GM04504 (cell line): ENCODE results near the gene GALNT7.

Experiments
- DNase-seq: peaks from one replicate; pipeline ENCODE4 v3.0.0-alpha.2; 2012; ENCODE audit warnings: low read depth

GALNT7 gene

DNA sequence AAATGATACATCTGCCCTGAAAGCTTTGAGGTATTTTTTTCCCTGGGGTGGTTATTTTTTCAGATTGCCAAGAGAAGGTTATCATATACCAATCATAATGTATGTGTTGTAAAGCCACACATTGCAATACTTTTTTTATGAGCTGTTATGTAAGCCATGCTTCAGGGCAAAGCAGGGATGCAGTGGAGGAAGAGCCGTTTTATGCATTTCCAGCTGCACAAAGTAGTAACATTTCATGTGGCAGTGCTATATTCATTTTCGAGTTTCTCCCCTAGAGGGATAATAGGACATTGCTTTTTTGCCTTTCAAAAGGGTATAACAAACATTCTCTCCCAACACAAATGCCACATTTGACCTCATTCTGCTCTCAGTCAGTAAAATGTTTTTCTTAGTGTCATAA, 68.5 kb downstream of the GALNT7 start:
- no peak for DNase-seq

DNA sequence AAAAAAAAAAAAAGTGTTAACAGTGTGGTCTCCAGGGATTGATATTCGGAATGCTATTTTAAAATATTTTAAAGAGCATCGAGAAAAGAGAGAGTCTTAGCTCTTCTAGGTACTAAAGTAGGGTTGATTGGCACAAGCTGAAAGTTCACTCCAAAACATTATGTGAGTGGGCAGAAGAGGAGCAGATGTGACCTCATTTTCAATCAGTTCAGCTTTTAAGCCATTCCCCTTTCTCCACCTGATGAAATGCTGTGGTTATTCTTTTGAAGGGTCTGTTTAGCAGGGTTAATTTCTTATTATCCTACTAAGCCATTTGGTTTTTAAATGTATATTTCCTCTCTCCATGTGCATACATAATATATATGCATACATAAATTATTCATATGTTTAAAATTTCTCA, 69.2 kb downstream of the GALNT7 start:
- no peak for DNase-seq

- DNase-seq, result no peak
These were observed 72.1 kb downstream of the GALNT7 start for GRCh38 chr4:173240696-173241095.

DNA sequence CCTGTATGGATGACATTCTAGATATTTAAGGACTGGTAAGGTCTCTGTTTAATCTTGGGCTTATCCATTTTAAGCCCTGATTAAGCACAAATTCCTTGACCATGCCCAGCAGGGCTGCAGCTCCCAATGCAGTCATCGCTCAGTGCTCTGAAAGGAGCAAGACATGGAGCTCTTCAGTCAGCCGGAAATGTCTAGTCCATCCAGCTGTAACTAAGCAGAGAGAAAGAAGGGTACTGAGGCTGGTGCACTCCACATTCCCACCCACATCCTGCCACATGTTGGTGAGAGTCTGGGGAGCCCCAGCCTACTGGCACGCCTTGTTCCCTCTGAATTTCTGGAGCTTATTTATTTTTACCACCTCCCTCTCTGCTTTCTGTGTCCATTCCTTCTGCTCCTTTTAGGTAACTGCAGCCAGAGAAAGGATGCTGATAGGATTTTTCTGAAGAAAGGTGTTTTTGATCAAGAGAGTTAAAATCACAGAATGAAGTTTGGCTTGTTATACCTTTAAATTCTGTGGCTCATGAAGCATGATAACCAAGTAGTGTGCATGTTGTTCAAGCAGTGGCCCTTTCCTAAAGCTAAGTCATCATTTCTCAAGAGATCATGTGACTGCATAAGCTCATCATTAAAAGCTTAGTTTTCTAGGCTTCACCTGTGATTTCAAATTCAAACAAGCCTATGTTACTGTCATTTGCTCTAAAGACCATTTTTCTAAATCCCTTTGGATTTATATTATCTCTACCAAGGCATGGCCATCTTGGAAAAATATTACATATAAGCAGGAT, 74.0 kb downstream of the GALNT7 start:
- DNase-seq, result no peak

GRCh38 chr4:173243321-173243720, 74.7 kb downstream of the GALNT7 start:
- DNase-seq, result no peak

GRCh38 chr4:173243917-173244658, 75.5 kb downstream of the GALNT7 start:
- no peak for DNase-seq

GRCh38 chr4:173245952-173246351, 77.3 kb downstream of the GALNT7 start:
- no peak for DNase-seq

- no peak for DNase-seq
These were observed 78.1 kb downstream of the GALNT7 start for GRCh38 chr4:173246719-173247118.

- no peak for DNase-seq
These were observed 78.7 kb downstream of the GALNT7 start for GRCh38 chr4:173247321-173247720.

- no peak for DNase-seq
These were observed 80.1 kb downstream of the GALNT7 start for GRCh38 chr4:173248690-173249089.

DNA sequence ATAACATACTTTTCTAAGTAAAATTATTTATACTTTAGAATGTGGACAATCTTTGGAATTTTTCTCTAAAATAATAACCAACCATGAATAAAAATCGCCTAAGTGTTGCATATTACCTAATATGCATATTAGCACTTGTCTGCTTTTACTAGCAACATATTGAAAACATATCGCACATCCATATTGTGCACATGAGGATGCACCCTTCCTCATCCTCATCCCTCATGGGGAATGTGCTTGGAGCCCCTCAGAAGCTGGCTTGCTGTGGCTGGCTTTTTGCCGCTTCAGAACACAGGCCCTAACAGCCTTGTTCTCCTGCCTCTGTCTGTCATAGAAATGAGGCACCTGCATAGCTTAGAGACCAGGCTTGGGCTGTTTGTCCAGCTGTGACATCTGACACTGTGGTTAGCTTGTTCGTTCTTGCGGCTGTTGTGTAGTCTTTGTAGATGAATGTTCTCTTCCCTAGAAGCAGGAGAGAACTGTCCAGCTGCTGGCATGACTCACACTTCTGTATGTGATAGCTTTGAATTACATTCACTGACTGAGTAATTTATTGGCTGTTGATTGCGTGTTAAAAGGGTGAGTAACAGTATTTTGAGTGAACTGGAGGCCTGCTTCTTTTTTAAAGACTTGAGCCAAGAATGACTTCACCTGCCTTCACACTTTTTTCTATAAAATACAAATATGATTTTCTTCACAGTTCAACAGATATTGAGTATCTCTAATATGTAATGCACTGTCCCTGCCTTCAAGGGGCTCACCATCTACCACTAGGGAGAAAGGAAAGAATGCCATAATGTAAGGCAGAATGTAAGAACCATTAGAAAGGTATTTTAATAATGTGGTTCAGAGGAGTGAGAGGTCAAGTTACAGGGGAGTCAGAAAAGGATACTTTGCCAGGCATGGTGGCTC, 83.7 kb downstream of the GALNT7 start:
- DNase-seq, result peak; percentile 92

DNA sequence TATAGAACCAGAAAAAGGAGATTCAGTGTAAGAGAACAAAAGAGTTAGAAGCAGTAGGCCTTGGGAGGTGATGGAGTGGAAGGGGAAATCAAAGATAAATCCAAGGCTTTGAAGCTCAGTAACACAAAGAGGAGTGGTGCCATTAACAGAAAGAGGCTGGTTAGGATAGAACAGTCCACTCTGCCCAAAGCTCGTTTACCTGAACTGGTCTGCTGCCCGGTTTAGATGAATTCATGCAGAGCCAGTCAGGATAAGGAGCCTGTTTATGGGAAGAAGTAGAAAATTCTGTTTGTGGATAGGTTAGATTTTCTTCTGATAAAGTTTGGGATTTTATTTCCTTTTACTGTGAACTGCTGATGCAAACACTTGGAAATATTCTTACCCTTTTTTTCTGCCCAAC, 85.0 kb downstream of the GALNT7 start:
- no peak for DNase-seq

DNA sequence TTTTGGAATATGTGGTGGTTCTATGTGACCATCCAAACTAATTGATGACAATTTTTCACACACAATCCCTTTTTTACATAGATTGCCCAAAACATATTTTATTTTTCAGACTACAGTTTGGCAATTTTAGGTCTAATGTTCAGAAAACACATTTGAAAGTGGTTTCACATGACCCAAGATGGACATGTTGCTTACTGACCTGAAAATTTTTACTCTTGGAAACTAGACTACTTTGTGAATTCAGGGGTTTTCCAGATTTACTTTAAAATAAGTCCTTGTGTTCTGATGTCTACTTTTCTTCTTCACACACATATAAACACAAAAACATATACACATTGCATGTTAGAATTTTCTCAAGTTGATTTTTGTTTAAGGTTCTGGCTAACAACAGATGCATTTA, 86.0 kb downstream of the GALNT7 start:
- DNase-seq, result no peak

DNA sequence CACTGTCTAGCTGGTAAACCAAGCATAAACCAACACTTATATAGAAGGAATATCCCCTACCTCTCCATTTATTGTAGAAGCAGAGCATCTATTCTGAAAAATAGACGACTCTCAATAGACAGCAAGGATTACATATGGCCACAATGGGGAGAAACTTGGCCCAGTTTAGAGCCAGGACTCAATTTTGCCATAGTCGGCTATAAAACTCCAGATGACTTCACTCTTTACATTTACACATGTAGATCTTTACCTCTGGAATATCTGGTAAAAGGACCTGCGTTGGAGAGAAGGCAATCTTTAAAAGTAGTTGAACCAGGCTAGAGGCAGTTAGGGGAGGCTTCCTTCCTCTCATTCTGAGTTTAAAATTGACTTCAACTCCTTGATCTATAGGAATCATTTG, 88.2 kb downstream of the GALNT7 start:
- no peak for DNase-seq

DNA sequence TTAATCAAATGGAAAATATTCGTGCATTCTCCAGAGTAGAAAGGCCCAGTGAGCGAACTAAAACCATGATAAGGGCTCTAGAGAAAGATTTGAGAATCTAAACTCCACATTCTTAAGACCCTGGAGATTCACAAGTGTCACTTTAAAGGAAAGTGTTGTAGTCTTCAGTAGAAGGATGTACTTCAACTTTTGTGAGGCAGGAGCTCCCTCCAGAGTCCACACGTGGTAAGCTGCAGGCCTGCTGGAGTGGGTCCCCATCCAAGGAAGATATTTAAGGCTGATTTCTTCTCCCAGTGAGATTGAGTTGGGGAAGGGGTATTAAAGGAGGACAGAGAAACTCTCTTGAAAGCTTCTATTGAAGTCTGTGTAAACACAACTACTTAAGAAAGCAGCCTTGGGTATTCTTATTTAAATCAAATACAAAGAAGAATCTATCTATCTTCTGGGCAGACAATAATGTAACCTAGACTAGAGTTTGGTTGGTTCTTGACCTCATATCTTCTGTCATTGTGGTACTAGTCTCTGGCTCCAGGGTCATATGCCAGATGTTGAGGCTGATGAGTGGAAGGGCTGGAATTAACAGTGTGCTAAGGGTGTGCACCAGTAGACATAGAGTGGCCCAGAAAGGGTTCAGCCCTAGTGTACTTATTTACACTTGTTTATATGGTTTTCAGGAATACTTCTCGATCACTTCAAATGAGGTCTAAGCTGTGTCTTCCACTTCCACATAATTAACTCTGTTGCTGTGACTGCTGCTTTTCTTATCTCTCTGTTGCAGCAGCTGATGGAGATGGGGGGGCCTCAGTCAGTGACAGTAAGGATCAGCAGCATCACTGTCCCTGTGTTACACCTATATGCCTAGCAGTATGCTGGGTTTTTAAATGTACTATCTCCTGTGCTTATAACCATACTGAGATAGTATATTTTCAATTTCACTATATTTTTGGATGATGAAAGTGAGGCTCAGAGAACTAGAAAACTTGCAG, 89.4 kb downstream of the GALNT7 start:
- peak; percentile 33 for DNase-seq

DNA sequence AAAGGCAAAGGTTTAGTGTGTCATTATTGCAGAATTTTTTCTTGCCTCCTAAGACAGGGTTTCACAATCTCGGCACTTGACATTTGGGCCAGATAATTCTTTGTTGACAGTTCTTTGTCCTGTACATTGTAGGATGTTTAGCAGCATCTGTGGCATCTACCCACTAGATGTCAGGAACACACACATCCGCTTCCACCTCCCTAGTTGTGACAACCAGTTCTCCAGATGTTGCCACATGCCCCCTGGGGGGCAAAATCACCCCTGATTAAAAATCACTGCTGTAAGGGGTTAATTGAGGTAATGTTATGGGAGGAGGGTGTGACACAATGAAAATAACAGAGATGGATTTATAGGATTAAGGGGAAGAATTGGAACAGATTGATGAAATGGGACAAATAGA, 90.3 kb downstream of the GALNT7 start:
- DNase-seq, result no peak

DNA sequence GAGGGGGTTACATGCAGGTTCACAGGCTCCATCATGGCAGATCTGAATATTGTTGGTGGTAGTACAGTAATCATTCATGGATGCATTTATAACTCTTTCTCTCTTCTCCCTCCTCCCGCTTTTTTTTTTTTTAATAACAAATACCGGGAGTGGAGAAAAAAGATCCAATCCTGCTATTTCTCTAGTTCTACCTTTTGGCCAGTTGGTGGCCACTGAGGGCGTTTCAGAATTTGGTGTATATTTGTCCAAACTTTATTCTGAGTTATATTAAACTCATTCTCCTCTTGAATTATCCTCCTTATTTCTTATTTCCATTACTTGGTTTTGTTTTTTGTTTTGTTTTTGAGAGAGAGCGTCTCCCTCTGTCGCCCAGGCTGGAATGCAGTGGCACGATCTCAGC, 90.7 kb downstream of the GALNT7 start:
- no peak for DNase-seq

GRCh38 chr4:173261052-173261451, 92.4 kb downstream of the GALNT7 start:
- no peak for DNase-seq

- DNase-seq, result no peak
These were observed 93.8 kb downstream of the GALNT7 start for GRCh38 chr4:173262375-173262774.

DNA sequence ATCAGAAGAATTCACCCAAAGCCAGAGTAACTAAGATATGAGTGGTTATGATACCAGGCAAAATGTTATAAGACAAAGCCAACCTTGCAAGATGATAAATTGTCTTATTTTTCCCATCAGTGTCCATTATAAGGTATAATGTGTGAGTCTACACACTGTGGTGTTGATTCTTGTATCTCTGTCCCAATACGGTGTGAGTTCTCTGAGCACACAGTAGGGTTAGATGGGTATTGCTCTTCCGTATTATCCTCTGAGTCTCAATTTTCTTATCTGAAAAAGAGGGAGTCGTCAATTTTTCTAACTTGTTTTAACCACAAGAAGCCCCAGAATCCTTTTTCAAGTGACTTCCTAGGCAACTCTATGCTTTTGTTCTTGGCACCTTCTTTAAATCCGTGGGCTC, 95.6 kb downstream of the GALNT7 start:
- no peak for DNase-seq

DNA sequence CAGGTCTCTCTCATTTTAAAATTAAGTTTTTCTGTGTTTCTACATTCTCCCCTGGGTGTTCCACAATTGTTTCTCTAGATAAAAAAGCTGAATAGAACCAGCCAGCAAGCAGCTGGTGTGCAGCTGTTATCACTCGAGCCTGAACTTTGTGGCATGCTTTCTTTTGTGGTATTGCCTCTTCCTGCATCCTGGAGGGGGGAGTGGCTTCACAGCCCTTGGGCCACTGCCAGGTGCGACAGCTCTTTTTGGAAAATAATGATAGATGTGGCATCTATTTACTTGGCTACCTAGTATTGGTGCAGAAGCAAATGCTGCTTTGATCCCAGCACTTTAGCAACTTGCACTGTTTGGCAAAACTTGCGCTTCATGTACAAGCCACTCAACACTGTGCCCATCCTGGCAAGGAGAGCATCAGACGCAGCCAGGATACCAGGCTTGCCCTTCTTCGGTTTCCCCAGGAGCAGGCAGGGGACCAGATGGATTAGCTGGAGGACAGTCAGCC, 96.1 kb downstream of the GALNT7 start:
- no peak for DNase-seq
